Large intestine (tissue), 3 donors: ENCODE data around the gene DLG5. TPM values are rescaled to one million over a fixed set of nuclear protein-coding genes. Genes with fewer than 3 reads are reported as not detected.
A peak's percentile ranks its signal among the peaks of the same experiment; 100 is the strongest.

ENCODE experiments used
- DNase-seq, 2 donors: peaks; one replicate each; pipeline versions ENCODE4 v3.0.0 to v3.0.0-alpha.2; 2013
- H3K27ac ChIP-seq: one replicate; pipeline ENCODE4 v1.5.1; 2013; ENCODE audit warnings: low read length
- H3K27me3 ChIP-seq: 2 replicates; pipeline ENCODE4 v1.6.1; 2013; ENCODE audit warnings: low read length; ENCODE audit not compliant: control insufficient read depth, insufficient read depth
- H3K36me3 ChIP-seq: 2 replicates; pipeline ENCODE4 v1.6.1; 2013; ENCODE audit warnings: low read length; ENCODE audit not compliant: control insufficient read depth, insufficient read depth
- H3K4me1 ChIP-seq: one replicate; pipeline ENCODE4 v1.6.1; 2013; ENCODE audit warnings: low read length; ENCODE audit not compliant: control insufficient read depth, insufficient read depth
- H3K4me3 ChIP-seq: one replicate; pipeline ENCODE4 v1.5.1; 2013; ENCODE audit warnings: low read length
- H3K9me3 ChIP-seq: one replicate; pipeline ENCODE4 v1.6.1; 2013; ENCODE audit warnings: mild to moderate bottlenecking, low read depth, low read length, moderate library complexity; ENCODE audit not compliant: control insufficient read depth
- WGBS: methylation state at CpG from one replicate; pipeline ENCODE4 v1.1.5; 2013; ENCODE audit warnings: low lambda C conversion rate; ENCODE audit not compliant: insufficient coverage; 5-methylcytosine and 5-hydroxymethylcytosine counted together
- polyA plus RNA-seq: library from polyadenylated mRNA; unstranded; fragments of 120-200 nt; gene quantifications from one replicate; pipeline ENCODE4 v1.2.1, GENCODE V29; 2013

Gene DLG5
- polyA plus RNA-seq, 1 donor: 34.4 TPM

DNA sequence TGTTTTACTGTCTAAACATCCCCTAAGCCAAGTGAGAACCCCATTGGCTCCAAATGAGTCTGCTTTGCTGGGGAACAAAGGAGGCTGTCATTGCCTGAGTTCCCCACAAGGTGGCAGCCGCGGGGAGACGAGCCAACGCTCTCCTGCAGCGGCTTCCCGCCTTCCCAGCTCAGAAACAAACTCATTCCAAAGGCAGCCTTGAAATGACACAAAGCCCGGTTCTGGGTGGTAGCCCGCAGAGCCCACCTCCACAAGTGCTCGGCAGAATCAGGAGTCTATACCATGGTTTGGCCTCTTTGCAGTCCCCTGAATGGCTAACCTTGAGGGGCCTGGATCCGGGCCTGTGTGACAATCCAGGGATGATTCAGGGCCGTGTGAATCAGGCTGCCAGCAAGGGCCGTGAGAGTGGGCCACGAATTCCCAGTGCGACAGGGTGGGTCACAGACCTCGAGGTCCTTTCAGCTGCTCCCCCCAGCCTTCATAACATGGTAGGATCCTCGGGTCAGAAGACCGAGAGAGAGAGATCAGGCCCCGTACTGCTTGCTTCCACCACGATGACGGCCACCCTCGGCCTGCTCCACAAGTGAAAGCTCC, 79.7 kb downstream of the DLG5 start:
- H3K36me3 ChIP-seq: peaks cover 49% of the 10 kb centered on the region
- H3K4me1 ChIP-seq: peaks cover 46% of the 10 kb centered on the region
- DNase-seq: peak; percentile 59 to 65
- no peak overlapping the region for H3K4me3 ChIP-seq
- H3K27ac ChIP-seq: peak overlapping the region; percentile 6
- H3K27me3 ChIP-seq: no peaks in the 10 kb centered on the region
- no CpG with 5 or more reads among the region's 21 CpGs for WGBS
- H3K9me3 ChIP-seq: no peaks in the 10 kb centered on the region

- no peak for DNase-seq
- Histone ChIP-seq H3K4me3 (no peak overlapping the region), H3K36me3 (peaks cover 52% of the 10 kb centered on the region), H3K27ac (peak overlapping the region; percentile 99), H3K4me1 (peaks cover 46% of the 10 kb centered on the region), H3K27me3 (no peaks in the 10 kb centered on the region), H3K9me3 (no peaks in the 10 kb centered on the region)
Observed at GRCh38 chr10:77845451-77845850, 81.1 kb downstream of the DLG5 start.

- Histone ChIP-seq H3K27me3 (no peaks in the 10 kb centered on the region), H3K36me3 (peaks cover 55% of the 10 kb centered on the region), H3K4me1 (peaks cover 46% of the 10 kb centered on the region), H3K27ac (peak overlapping the region; percentile 99), H3K4me3 (no peak overlapping the region), H3K9me3 (no peaks in the 10 kb centered on the region)
- 40% methylated on average over 1 of the region's 9 CpGs for WGBS
- peak; percentile 61 to 79 for DNase-seq
Observed at GRCh38 chr10:77844713-77845445, 81.7 kb downstream of the DLG5 start.

- Histone ChIP-seq H3K4me1 (peaks cover 41% of the 10 kb centered on the region), H3K27ac (peak overlapping the region; percentile 99), H3K4me3 (no peak overlapping the region), H3K36me3 (peaks cover 55% of the 10 kb centered on the region), H3K9me3 (no peaks in the 10 kb centered on the region), H3K27me3 (no peaks in the 10 kb centered on the region)
- DNase-seq: peak; percentile 92 to 97
- 0% methylated on average over 3 of the region's 7 CpGs for WGBS
Observed at GRCh38 chr10:77844177-77844576, 82.4 kb downstream of the DLG5 start.

DNA sequence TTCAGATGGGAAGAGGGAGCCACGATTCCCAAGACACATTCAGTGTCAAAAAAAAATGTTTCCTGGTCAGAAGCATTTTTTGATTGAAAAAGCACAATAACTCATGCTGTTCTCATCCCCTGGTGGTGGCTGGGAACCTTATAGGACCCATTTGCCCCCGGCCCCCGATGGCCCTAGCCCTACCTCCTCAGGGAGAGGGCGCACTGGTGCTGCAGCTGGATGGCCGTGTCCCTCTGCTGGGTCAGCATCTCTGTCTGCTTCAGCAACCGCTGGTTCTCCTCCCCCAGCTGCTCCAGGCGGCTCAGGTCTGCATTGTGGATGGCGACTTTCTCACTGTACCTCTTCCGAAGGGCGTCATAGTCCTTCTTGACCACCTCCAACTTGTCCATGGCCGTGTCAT, 83.3 kb downstream of the DLG5 start:
- H3K4me1 ChIP-seq: peaks cover 36% of the 10 kb centered on the region
- H3K27me3 ChIP-seq: no peaks in the 10 kb centered on the region
- no peaks in the 10 kb centered on the region for H3K9me3 ChIP-seq
- no CpG with 5 or more reads among the region's 11 CpGs for WGBS
- peak overlapping the region; percentile 99 for H3K27ac ChIP-seq
- no peak overlapping the region for H3K4me3 ChIP-seq
- no peak for DNase-seq
- peaks cover 63% of the 10 kb centered on the region for H3K36me3 ChIP-seq

DNA sequence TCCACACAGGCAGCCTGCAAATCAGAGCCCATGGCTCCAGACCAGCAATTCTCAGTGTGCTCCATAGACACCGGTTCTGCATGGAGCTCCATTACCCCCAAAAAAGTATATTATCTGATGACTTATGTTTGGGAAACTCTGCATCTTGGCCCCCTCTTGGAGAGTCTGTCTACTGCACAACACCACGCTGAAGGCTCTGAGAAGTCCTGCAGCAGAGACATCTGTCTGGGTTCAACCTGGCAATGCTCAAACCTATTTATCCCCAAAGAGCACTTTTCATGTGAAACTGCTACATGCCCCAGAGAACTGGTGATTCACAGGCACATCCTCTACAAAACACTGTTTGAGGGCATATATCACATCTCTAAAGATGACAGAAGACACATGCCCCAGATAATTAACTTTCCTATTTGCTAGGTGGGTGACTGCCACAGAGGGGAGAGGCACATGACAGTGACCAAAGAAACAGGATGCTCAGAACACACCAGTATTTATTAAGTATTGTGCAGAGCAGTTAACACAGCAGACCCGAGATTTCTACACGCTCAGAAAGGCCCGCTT, 83.8 kb downstream of the DLG5 start:
- WGBS: no CpG with 5 or more reads among the region's 5 CpGs
- DNase-seq: no peak
- peak overlapping the region; percentile 99 for H3K27ac ChIP-seq
- peaks cover 36% of the 10 kb centered on the region for H3K4me1 ChIP-seq
- H3K9me3 ChIP-seq: no peaks in the 10 kb centered on the region
- peaks cover 63% of the 10 kb centered on the region for H3K36me3 ChIP-seq
- H3K27me3 ChIP-seq: no peaks in the 10 kb centered on the region
- no peak overlapping the region for H3K4me3 ChIP-seq

DNA sequence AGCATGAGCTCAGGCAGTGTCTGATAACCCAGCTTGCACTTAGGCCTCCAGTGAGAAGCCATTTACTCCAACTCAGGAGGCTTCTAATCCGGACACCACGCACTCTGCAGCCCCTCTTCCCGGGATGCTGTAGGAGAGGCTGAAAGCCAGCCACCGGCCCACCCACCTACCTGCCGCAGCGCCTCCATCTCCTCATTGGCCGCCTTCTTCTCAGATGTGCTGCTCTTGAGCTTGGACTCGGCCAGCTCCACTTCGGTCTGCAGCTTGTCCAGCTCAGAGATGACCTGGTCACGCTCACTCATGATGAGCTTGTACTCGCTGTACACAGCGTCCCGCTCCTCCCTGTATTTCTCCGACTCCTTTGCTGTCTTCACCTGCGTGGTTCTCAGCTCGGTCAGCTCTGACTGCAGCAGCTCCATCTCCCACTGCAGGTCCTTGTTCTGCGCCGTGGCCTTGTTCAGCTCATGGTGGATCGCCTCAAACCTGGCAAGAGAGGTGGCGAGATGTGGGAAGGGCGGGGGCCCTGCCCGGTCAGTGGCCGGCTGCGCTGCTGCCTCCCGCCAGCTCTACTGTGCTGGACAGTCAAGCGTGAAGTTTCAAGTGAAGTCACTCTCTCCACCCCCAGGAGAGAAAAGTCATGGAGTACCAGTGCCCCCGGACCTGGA, 84.7 kb downstream of the DLG5 start:
- no peak for DNase-seq
- Histone ChIP-seq H3K36me3 (peaks cover 60% of the 10 kb centered on the region), H3K9me3 (no peaks in the 10 kb centered on the region), H3K4me1 (peaks cover 36% of the 10 kb centered on the region), H3K27me3 (no peaks in the 10 kb centered on the region), H3K4me3 (no peak overlapping the region), H3K27ac (no peak overlapping the region)
- WGBS: no CpG with 5 or more reads among the region's 27 CpGs

DNA sequence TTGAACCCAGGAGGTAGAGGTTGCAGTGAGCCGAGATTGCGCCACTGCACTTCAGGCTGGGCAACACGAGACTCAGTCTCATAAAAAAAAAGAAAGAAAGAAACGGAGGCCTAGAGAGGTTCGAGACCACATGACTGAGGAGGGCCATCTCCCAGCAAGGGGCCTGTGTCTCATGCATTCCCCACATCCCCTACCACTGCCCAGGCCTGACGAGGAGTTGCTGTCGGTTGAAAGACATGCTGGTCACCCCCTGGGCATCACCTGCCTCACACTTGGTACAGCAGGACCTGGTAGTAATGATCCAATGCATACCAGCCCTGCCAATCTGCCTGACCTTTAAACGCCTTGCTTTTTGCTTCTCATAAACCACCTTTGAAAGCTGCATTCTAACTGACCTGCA, 85.9 kb downstream of the DLG5 start:
- Histone ChIP-seq H3K27me3 (no peaks in the 10 kb centered on the region), H3K27ac (no peak overlapping the region), H3K36me3 (peaks cover 65% of the 10 kb centered on the region), H3K4me3 (no peak overlapping the region), H3K4me1 (peaks cover 28% of the 10 kb centered on the region), H3K9me3 (no peaks in the 10 kb centered on the region)
- DNase-seq: no peak
- WGBS: 92% methylated on average over 2 of the region's 8 CpGs

DNA sequence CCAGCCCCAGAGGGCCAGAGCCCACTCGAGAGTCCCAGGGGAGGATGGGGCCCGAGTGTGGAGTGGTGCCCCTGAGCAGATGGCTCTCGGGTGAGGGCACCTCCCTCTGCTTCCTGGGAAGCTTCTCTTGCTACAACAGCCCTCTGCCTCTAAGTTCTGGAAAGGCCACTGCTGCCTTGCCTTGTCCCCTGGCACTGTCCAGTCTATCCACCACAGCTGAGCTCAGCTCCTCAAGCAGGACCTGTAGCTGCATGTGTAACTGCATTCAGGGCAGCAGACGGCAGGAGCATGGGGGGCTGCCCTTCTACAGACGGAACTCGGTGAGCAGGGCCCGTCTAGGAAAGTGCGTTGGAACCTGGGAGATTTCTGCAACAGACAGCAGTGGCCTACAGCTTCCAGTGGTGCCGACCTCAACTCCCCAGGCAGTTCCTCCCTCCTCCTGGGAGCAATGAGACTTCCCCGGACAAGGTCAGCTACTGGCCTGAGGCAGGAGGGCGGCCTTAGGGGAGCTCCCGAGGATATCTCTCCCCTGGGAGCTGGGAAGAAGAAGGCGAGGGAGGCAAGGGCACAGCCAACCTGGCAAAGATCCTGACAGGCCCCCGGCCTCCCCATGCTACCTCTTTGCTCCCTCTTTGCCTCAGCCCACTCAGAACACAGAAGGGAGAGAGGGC, 88.5 kb downstream of the DLG5 start:
- Histone ChIP-seq H3K4me3 (no peak overlapping the region), H3K27me3 (no peaks in the 10 kb centered on the region), H3K4me1 (peaks cover 4% of the 10 kb centered on the region), H3K36me3 (peaks cover 82% of the 10 kb centered on the region), H3K9me3 (no peaks in the 10 kb centered on the region), H3K27ac (no peak overlapping the region)
- no CpG with 5 or more reads among the region's 14 CpGs for WGBS
- DNase-seq: no peak

- no CpG with 5 or more reads among the region's 10 CpGs for whole genome bisulfite sequencing
- no peak for DNase-seq
Observed at GRCh38 chr10:77837248-77837924, 89.2 kb downstream of the DLG5 start.

More at GRCh38 chr10:77837248-77837924, 89.2 kb downstream of the DLG5 start:
- Histone ChIP-seq H3K27me3 (no peaks in the 10 kb centered on the region), H3K9me3 (no peaks in the 10 kb centered on the region), H3K4me1 (no peaks in the 10 kb centered on the region), H3K36me3 (peaks cover 81% of the 10 kb centered on the region), H3K4me3 (no peak overlapping the region), H3K27ac (no peak overlapping the region)
